HG03196 (cell line): ENCODE data around the gene MAML1.
"Not testable (repeated sequence)": the region's sequence is repeated elsewhere in the genome, so short reads cannot be mapped to it uniquely, and the experiment has no call there.

Source experiments
- ATAC-seq: cut with Tn5 transposase; IDR thresholded peaks from one replicate; pipeline ENCODE4 v1.9.1; 2021; ENCODE audit not compliant: unreplicated experiment

The MAML1 gene

GRCh38 chr5:179731791-179732411, 721 bp upstream of the MAML1 start:
- ATAC-seq, result peak; percentile 8

GRCh38 chr5:179732918-179733771, 523 bp downstream of the MAML1 start:
- ATAC-seq, result peak; percentile 27

- no peak for ATAC-seq
These were observed 1.1 kb downstream of the MAML1 start for GRCh38 chr5:179733772-179734126.

- no peak for ATAC-seq
These were observed 2.0 kb downstream of the MAML1 start for GRCh38 chr5:179734536-179735164.

- ATAC-seq, result no peak
These were observed 6.1 kb downstream of the MAML1 start for GRCh38 chr5:179738742-179739141.

GRCh38 chr5:179744106-179744505, 11.5 kb downstream of the MAML1 start:
- not testable (repeated sequence) for ATAC-seq

GRCh38 chr5:179746872-179747271, 14.2 kb downstream of the MAML1 start:
- ATAC-seq, result no peak

GRCh38 chr5:179747811-179748210, 15.2 kb downstream of the MAML1 start:
- ATAC-seq, result no peak

GRCh38 chr5:179749857-179750508, 17.4 kb downstream of the MAML1 start:
- ATAC-seq, result no peak

- ATAC-seq, result no peak
These were observed 21.3 kb downstream of the MAML1 start for GRCh38 chr5:179753971-179754370.

- ATAC-seq, result no peak
These were observed 22.4 kb downstream of the MAML1 start for GRCh38 chr5:179755022-179755421.

- no peak for ATAC-seq
These were observed 26.3 kb downstream of the MAML1 start for GRCh38 chr5:179758955-179759354.

- no peak for ATAC-seq
These were observed 27.2 kb downstream of the MAML1 start for GRCh38 chr5:179759581-179760551.

- no peak for ATAC-seq
These were observed 29.6 kb downstream of the MAML1 start for GRCh38 chr5:179762079-179762780.

GRCh38 chr5:179762781-179763176, 30.2 kb downstream of the MAML1 start:
- ATAC-seq, result no peak

GRCh38 chr5:179763215-179763945, 30.8 kb downstream of the MAML1 start:
- no peak for ATAC-seq

GRCh38 chr5:179764056-179764455, 31.4 kb downstream of the MAML1 start:
- ATAC-seq, result no peak

- ATAC-seq, result no peak
These were observed 32.8 kb downstream of the MAML1 start for GRCh38 chr5:179765400-179765799.
